EH (cell line): ENCODE results near the gene STK31.
"Not testable (repeated sequence)": the region's sequence is repeated elsewhere in the genome, so short reads cannot be mapped to it uniquely, and the experiment has no call there.

Experiments
- DNase-seq: peaks from one replicate; pipeline ENCODE4 v3.0.0-alpha.2; 2015; ENCODE audit warnings: low read depth

Gene STK31

GRCh38 chr7:23710000-23710399, at the start of gene STK31:
STK31 (plus strand) TSS chr7:23710219; CDS start chr7:23710286, 67 bp downstream.
- no peak for DNase-seq

GRCh38 chr7:23661385-23661784, 48.6 kb upstream of the STK31 start:
- DNase-seq, result no peak

GRCh38 chr7:23662124-23662983, 47.7 kb upstream of the STK31 start:
- DNase-seq, result peak; percentile 21

GRCh38 chr7:23662984-23663313, 47.1 kb upstream of the STK31 start:
- DNase-seq, result no peak

GRCh38 chr7:23664122-23664521, 45.9 kb upstream of the STK31 start:
- no peak for DNase-seq

- no peak for DNase-seq
Measured at GRCh38 chr7:23672033-23672432, 38.0 kb upstream of the STK31 start.

- peak; percentile 62 for DNase-seq
Measured at GRCh38 chr7:23679898-23680413, 30.1 kb upstream of the STK31 start, which contains the start of gene FAM221A. FAM221A (plus strand) TSS chr7:23680199; CDS start chr7:23680219, 20 bp downstream.

GRCh38 chr7:23680414-23681405, 29.3 kb upstream of the STK31 start:
- DNase-seq, result peak; percentile 33

- not testable (repeated sequence) for DNase-seq
Measured at GRCh38 chr7:23684041-23684440, 26.0 kb upstream of the STK31 start.

- DNase-seq, result no peak
Measured at GRCh38 chr7:23685731-23686130, 24.3 kb upstream of the STK31 start.

- DNase-seq, result no peak
Measured at GRCh38 chr7:23687011-23687410, 23.0 kb upstream of the STK31 start.

- DNase-seq, result no peak
Measured at GRCh38 chr7:23689165-23689564, 20.9 kb upstream of the STK31 start.

- peak; percentile 4 for DNase-seq
Measured at GRCh38 chr7:23691320-23691719, 18.7 kb upstream of the STK31 start.

GRCh38 chr7:23693224-23693623, 16.8 kb upstream of the STK31 start:
- DNase-seq, result no peak

- DNase-seq, result peak; percentile 67
Measured at GRCh38 chr7:23696916-23697441, 13.0 kb upstream of the STK31 start.

- DNase-seq, result no peak
Measured at GRCh38 chr7:23698822-23699221, 11.2 kb upstream of the STK31 start.

- DNase-seq, result no peak
Measured at GRCh38 chr7:23700046-23700445, 10.0 kb upstream of the STK31 start.

GRCh38 chr7:23709081-23709750, 803 bp upstream of the STK31 start:
- no peak for DNase-seq

- DNase-seq, result peak; percentile 73
Measured at GRCh38 chr7:23712368-23713284, 2.6 kb downstream of the STK31 start.
